Epithelial cell of proximal tubule (primary cell): ENCODE results near the gene FN3K. TPM values are rescaled to one million over a fixed set of nuclear protein-coding genes. Genes with fewer than 3 reads are reported as not detected.

Experiments
- DNase-seq: peaks from one replicate; pipeline ENCODE4 v3.0.0-alpha.2; 2011; ENCODE audit warnings: low read depth
- H3K4me3 ChIP-seq: 2 replicates; pipeline ENCODE4 v1.5.1; 2011; ENCODE audit warnings: low read depth, mild to moderate bottlenecking, low read length
- CTCF ChIP-seq: conservative IDR thresholded peaks from 2 replicates; pipeline ENCODE4 v1.5.1; 2012; ENCODE audit warnings: low read depth, mild to moderate bottlenecking, low read length
- total RNA-seq: library from RNA; depleted of rRNA; stranded (reverse); fragments of >200 nt; gene quantifications from 2 replicates; pipeline ENCODE4 v1.2.3, GENCODE V29; 2015

Gene FN3K
- total RNA-seq, 1 donor from 2014 or later, result 0.69 TPM

GRCh38 chr17:82697808-82698064 lies 37.7 kb upstream of the FN3K start:
- no peak for DNase-seq
- peak overlapping the region; percentile 75 for H3K4me3 ChIP-seq
- TF ChIP-seq CTCF, result no peak

- no peak for TF ChIP-seq CTCF
- H3K4me3 ChIP-seq, result peak within 1 kb of the TSS; percentile 75
- DNase-seq, result peak; percentile 69
These were observed 37.1 kb upstream of the FN3K start, which contains the start of gene RAB40B for GRCh38 chr17:82698065-82698973. Gene RAB40B (minus strand): TSS chr17:82698698. CDS start chr17:82698596, 102 bp downstream.

GRCh38 chr17:82698974-82699442 lies 36.4 kb upstream of the FN3K start:
- no peak for DNase-seq
- H3K4me3 ChIP-seq, result peak overlapping the region; percentile 69
- TF ChIP-seq CTCF, result no peak

- no peak for DNase-seq
- H3K4me3 ChIP-seq, result peak overlapping the region; percentile 69
- TF ChIP-seq CTCF, result no peak
These were observed 35.9 kb upstream of the FN3K start for GRCh38 chr17:82699551-82699950.

- no peak for DNase-seq
- H3K4me3 ChIP-seq, result no peak overlapping the region
- no peak for TF ChIP-seq CTCF
These were observed 33.0 kb upstream of the FN3K start for GRCh38 chr17:82702231-82702927.

GRCh38 chr17:82703036-82703745 lies 32.2 kb upstream of the FN3K start:
- no peak for TF ChIP-seq CTCF
- H3K4me3 ChIP-seq, result no peak overlapping the region
- no peak for DNase-seq
